Heart right ventricle (tissue), 16 donors: ENCODE measurements around the gene PLA2G2D. TPM values are rescaled to one million over a fixed set of nuclear protein-coding genes. Genes with fewer than 3 reads are reported as not detected.
A peak's percentile ranks its signal among the peaks of the same experiment; 100 is the strongest.

Source experiments
- ATAC-seq, 8 donors: fragments of 200-7000 bp; cut with Tn5 transposase; one replicate each; pipeline ENCODE4 v1.9.1; 2020; ENCODE audit warnings: mild to moderate bottlenecking in 8 of 8, moderate library complexity in 8 of 8, moderate number of reproducible peaks in 1 of 8
- DNase-seq, 2 donors: peaks; one replicate each; pipeline ENCODE4 v3.0.0-alpha.2; 2020
- H3K27ac ChIP-seq, 10 donors: fragments of 200-600 bp; sonication (generic) in 2 of 10; one replicate each; pipeline versions ENCODE4 v1.5.0 to v1.8.0; 2020 to 2022; ENCODE audit warnings: mild to moderate bottlenecking in 3 of 10
- H3K27me3 ChIP-seq, 7 donors: fragments of 200-600 bp; one replicate each; pipeline ENCODE4 v1.8.0; 2021 to 2022; ENCODE audit warnings: mild to moderate bottlenecking in 2 of 7
- H3K36me3 ChIP-seq, 9 donors: fragments of 200-600 bp; sonication (generic) in 1 of 9; one replicate each; pipeline versions ENCODE4 v1.5.0 to v1.8.0; 2020 to 2022; ENCODE audit warnings: mild to moderate bottlenecking in 2 of 9
- H3K4me1 ChIP-seq, 9 donors: fragments of 200-600 bp; sonication (generic) in 1 of 9; one replicate each; pipeline versions ENCODE4 v1.5.0 to v1.8.0; 2020 to 2022; ENCODE audit warnings: mild to moderate bottlenecking in 4 of 9
- H3K4me3 ChIP-seq, 10 donors: fragments of 200-600 bp; sonication (generic) in 2 of 10; one replicate each; pipeline versions ENCODE4 v1.5.0 to v1.8.0; 2020 to 2022; ENCODE audit warnings: mild to moderate bottlenecking in 7 of 10, moderate library complexity in 2 of 10
- H3K9me3 ChIP-seq, 11 donors: fragments of 200-600 bp in 10 of 11; sonication (generic) in 2 of 11; one replicate each; pipeline versions ENCODE4 v1.5.0 to v1.8.0; 2013 to 2022; ENCODE audit warnings: mild to moderate bottlenecking in 2 of 11, control low read depth in 1 of 11, moderate library complexity in 1 of 11
- CTCF ChIP-seq, 9 donors: fragments of 200-600 bp; sonication (generic) in 2 of 9; IDR thresholded peaks; one replicate each; pipeline versions ENCODE4 v1.5.0 to v1.8.0; 2021 to 2022; ENCODE audit warnings: antibody characterized with exemption in 9 of 9, mild to moderate bottlenecking in 5 of 9, moderate library complexity in 1 of 9
- WGBS, 2 donors: extraction: QIAGEN DNeasy Blood & Tissue Kit; methylation state at CpG; one replicate each; pipeline ENCODE4 v1.1.7; 2013; ENCODE audit warnings: inconsistent platforms in 1 of 2; 5-methylcytosine and 5-hydroxymethylcytosine counted together
- intact Hi-C, 10 donors: fragments of 100-400 bp; cut with DNase I; formaldehyde crosslinking; loops; one replicate each; pipeline versions ENCODE4 v1.11.1 to v1.14.2; 2022
- polyA plus RNA-seq, 2 donors: library from polyadenylated mRNA; stranded (reverse); fragments of 200-250 nt; gene quantifications; one replicate each; pipeline ENCODE4 v1.2.3, GENCODE V29; 2013
- total RNA-seq, 10 donors: library from RNA; stranded (reverse); fragmentation: NEBNext Ultra II Directional in 3 of 10; extraction: Animal tissue kit (Norgen Biotek cat#: 25700) in 3 of 10; gene quantifications; one replicate each; pipeline versions ENCODE4 v1.2.1 to v1.2.4, GENCODE V29; 2021 to 2023
- donor health status: Arrhythmogenic right ventricular cardiomyopathy.
- donor health status: ischemic (EF 13 %, LVEDD 7.1; RV severe dilation, severe dysfunction).
- donor health status: healthy with polysubstance abuse.
- donor health status: DM: no; HTN: yes; CAD: no.
- donor health status: DM: no; HTN: no; CAD: no.
- donor health status: ischemic (EF 25% LVEDD 6.9; RV normal size, moderate dysfunction).
- donor health status: ischemic (EF 25% LVEDD 5.7; RV mildly dilated, moderate dysfunction).
- donor health status: healthy.
- donor health status: DM: yes; HTN: yes; CAD: no.
- donor health status: Ischemic cardiomyopathy.
- donor health status: ischemic (EF 35%, LVEDD 5.7; RV mildly dilated, moderate dysfunction).
- donor health status: nonischemic (EF 11% LVEDD 7.7; RV severe dilation, severe dysfunction).
- donor health status: DM: yes; HTN: yes; CAD: no.
- donor health status: PGD.
- donor health status: ischemic (EF 29% LVEDD 5.4; RV normal size, mild dysfunction).
- donor health status: nonischemic (EF 23%, LVEDD 6.1; RV moderate dilation, normal function).

The PLA2G2D gene
- total and polyA plus RNA-seq, 12 donors: 1.1 TPM; not detected in 11

DNA sequence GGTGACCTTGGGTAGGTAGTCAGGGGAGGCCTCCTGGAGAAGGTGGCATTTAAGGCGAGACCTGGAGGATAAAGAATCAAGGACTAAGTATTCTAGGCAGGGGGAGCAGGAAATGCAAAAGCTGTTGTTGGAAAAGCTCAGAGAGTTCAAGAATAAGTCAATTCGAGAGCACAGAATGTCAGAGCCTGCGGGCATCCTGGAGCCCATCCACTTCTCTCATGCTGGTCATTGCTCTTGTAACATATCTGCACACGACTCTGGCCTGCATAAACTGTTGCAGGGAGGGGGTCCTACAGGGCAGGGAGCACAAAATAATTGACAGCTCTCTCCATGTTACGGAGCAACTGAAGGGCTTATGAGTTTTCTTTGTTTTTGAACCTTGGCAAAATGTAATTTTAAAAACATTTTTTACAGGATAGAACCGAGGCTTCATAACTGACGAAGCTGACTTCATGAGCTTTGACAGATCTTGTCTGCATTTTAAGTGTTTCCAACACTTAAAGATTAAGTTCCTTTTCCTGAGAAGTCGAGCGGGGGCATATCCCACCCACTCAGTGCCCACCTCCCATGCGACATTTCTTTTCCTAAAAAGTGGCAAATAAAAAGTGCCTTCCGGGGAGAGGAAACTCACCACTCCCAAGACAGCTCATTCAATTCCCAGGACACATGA lies 45.1 kb downstream of the PLA2G2D start:
- Histone ChIP-seq H3K4me1 (peaks cover 5 to 71% (median 40%) of the 10 kb centered on the region in 9 donors), H3K36me3 (peaks cover 0 to 24% (median 0%) of the 10 kb centered on the region in 9 donors), H3K27ac (peak overlapping the region in 7 of 10 donors; percentile 14 to 59 (median 23)), H3K4me3 (no peak overlapping the region), H3K27me3 (no peaks in the 10 kb centered on the region), H3K9me3 (no peaks in the 10 kb centered on the region)
- no peak for TF ChIP-seq CTCF (IDR thresholded peaks at IDR 0.05)
- 60 to 62% methylated on average over 11 of the region's 11 CpGs for WGBS, 2 donors
- DNase-seq (no peak), ATAC-seq (no peak)
- intact Hi-C loops: loop anchor here in 2 of 10 donors (5.0 to 10.0 kb wide), 2 partner anchors 47 to 99 kb away; partner anchors contain the start of gene PLA2G2A (in 1 of the 2)

GRCh38 chr1:20073256-20073655 lies 46.1 kb downstream of the PLA2G2D start:
- intact Hi-C loops: loop anchor here in 2 of 10 donors (5.0 to 10.0 kb wide), 2 partner anchors 46 to 98 kb away; partner anchors contain the start of gene PLA2G2A (in 1 of the 2)
- no peak for ATAC-seq
- peak overlapping the region in 2 of 10 donors; percentile 24 to 90 for H3K27ac ChIP-seq

DNA sequence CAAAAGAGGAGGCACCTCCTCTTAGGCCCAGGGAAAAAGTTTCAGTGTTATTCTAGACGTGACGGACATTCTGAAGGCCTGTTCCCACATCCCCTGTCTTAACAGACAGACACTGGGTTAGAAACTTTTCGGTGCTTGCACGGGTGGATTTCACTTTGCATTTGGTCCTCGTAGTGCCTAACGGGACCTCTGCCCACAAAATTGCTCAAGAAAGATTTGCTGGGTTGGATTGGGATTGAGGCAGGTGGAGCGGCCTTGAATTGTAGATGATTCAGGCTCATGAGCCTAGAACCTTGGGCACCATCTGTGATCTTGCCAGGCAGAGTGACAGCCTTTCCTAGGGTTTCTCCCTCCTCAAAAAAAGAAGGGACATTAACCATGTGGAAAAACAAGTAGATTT lies 46.6 kb downstream of the PLA2G2D start:
- H3K4me1 ChIP-seq: peaks cover 5 to 81% (median 46%) of the 10 kb centered on the region in 9 donors
- peaks cover 0 to 22% (median 0%) of the 10 kb centered on the region in 9 donors for H3K36me3 ChIP-seq
- no peak overlapping the region for H3K4me3 ChIP-seq
- no peak for TF ChIP-seq CTCF (IDR thresholded peaks at IDR 0.05)
- H3K27ac ChIP-seq: peak overlapping the region in 5 of 10 donors; percentile 5 to 90 (median 24)
- ATAC-seq (no peak), DNase-seq (no peak)
- 77 to 90% methylated on average over 7 of the region's 7 CpGs for WGBS, 2 donors
- H3K9me3 ChIP-seq: no peaks in the 10 kb centered on the region
- intact Hi-C loops: loop anchor here in 2 of 10 donors (5.0 to 10.0 kb wide), 2 partner anchors 45 to 98 kb away; partner anchors contain the start of gene PLA2G2A (in 1 of the 2)
- H3K27me3 ChIP-seq: no peaks in the 10 kb centered on the region

More at GRCh38 chr1:20073256-20073655, 46.1 kb downstream of the PLA2G2D start:
- H3K4me1 ChIP-seq: peaks cover 5 to 80% (median 46%) of the 10 kb centered on the region in 9 donors
- no peaks in the 10 kb centered on the region for H3K9me3 ChIP-seq
- 93 to 94% methylated on average over 2 of the region's 2 CpGs for WGBS, 2 donors
- no peak for DNase-seq
- H3K27me3 ChIP-seq: no peaks in the 10 kb centered on the region
- peaks cover 0 to 24% (median 0%) of the 10 kb centered on the region in 9 donors for H3K36me3 ChIP-seq
- no peak for TF ChIP-seq CTCF (IDR thresholded peaks at IDR 0.05)
- no peak overlapping the region for H3K4me3 ChIP-seq

DNA sequence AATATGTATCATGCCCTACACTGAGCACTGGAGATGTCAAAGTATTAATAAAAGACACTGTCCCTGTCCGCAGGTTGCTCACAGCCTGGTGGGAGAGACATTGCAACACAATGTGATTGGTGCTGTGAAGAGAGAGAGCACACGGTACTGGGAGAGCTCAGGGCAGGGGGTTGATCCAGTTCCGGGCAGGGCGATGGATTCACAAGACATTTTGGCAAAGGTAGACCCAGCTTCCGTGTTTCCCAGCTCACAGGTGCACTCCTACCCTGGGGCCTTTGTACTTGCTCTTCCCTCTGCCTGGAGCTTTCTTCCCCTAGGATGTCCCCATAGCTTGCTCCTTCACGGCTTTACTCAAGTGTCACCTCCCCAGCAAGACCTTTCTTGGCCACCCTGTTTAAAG lies 47.9 kb downstream of the PLA2G2D start:
- intact Hi-C loops: loop anchor here in 2 of 10 donors (5.0 to 10.0 kb wide), 2 partner anchors 44 to 97 kb away; partner anchors contain the start of gene PLA2G2A (in 1 of the 2)
- no peak for TF ChIP-seq CTCF (IDR thresholded peaks at IDR 0.05)
- Histone ChIP-seq H3K27me3 (no peaks in the 10 kb centered on the region), H3K36me3 (peaks cover 0 to 10% (median 0%) of the 10 kb centered on the region in 9 donors), H3K4me1 (peaks cover 5 to 69% (median 46%) of the 10 kb centered on the region in 9 donors), H3K4me3 (peak overlapping the region in 9 of 10 donors; percentile 32 to 63 (median 55)), H3K27ac (peak overlapping the region; percentile 71 to 91 (median 88)), H3K9me3 (no peaks in the 10 kb centered on the region)
- ATAC-seq: peak in 2 of 8 donors; percentile 15 to 23
- DNase-seq: no peak
- 74 to 78% methylated on average over 6 of the region's 6 CpGs for WGBS, 2 donors
